ENCODE data around the gene POLRMT. TPM values are rescaled to one million over a fixed set of nuclear protein-coding genes. Genes with fewer than 3 reads are reported as not detected.

POLRMT gene
- total and polyA plus RNA-seq, 4 experiments from 2014 or later = 31.6 to 103 (median 78.6) TPM

GRCh38 chr19:595326-596262 is 37.7 kb downstream of the POLRMT start:
- no peak overlapping the region for H3K27ac Mint-ChIP-seq
- H3K27me3 Mint-ChIP-seq = peaks cover 2 to 5% of the 10 kb centered on the region in 2 donors
- no peaks in the 10 kb centered on the region for H3K9me3 Mint-ChIP-seq
- intact Hi-C loops (cut with micrococcal nuclease) = no loop called here
- H3K27me3 ChIP-seq (ENCODE audit: insufficient read depth, low read length) = no peaks in the 10 kb centered on the region
- H3K4me3 ChIP-seq (ENCODE audit: low read length in 2 of 2) = no peak overlapping the region
- peak overlapping the region in 1 of 8 donors; percentile 30 for H3K4me3 Mint-ChIP-seq
- no peaks in the 10 kb centered on the region for H3K36me3 ChIP-seq (ENCODE audit: insufficient read depth, low read length)
- H3K4me1 Mint-ChIP-seq = peaks cover 0 to 4% (median 0%) of the 10 kb centered on the region in 4 donors
- DNase-seq = no peak
- no peaks in the 10 kb centered on the region for H3K4me1 ChIP-seq (ENCODE audit: insufficient read depth, low read length)
- H3K36me3 Mint-ChIP-seq = no peaks in the 10 kb centered on the region
- no peaks in the 10 kb centered on the region for H3K9me3 ChIP-seq (ENCODE audit: control insufficient read depth in 1 of 2, low read length in 2 of 2)
- POLR2A ChIA-PET (ENCODE audit: partially characterized antibody) = no interaction called here
- no peak overlapping the region for H3K27ac ChIP-seq (ENCODE audit: low read depth, low read length)
- CTCF ChIA-PET (ENCODE audit: partially characterized antibody) = no interaction called here

GRCh38 chr19:594265-594870 is 39.0 kb downstream of the POLRMT start:
- intact Hi-C loops (cut with micrococcal nuclease) = no loop called here
- CTCF ChIA-PET (ENCODE audit: partially characterized antibody) = interaction anchor here (1.2 kb wide), 1 partner anchor 10 kb away, joined by 4 read pairs; no protein-coding TSS in a partner anchor
- POLR2A ChIA-PET (ENCODE audit: partially characterized antibody) = interaction anchor here (1.1 kb wide), 1 partner anchor 16 kb away, joined by 3 read pairs; no protein-coding TSS in a partner anchor
- no peak overlapping the region for H3K27ac ChIP-seq (ENCODE audit: low read depth, low read length)
- H3K27me3 ChIP-seq (ENCODE audit: insufficient read depth, low read length) = no peaks in the 10 kb centered on the region
- Mint-ChIP-seq H3K36me3 (no peaks in the 10 kb centered on the region), H3K27ac (peak overlapping the region in 1 of 7 donors; percentile 78), H3K9me3 (no peaks in the 10 kb centered on the region), H3K27me3 (peaks cover 3 to 7% of the 10 kb centered on the region in 2 donors), H3K4me1 (peaks cover 0 to 4% (median 0%) of the 10 kb centered on the region in 4 donors), H3K4me3 (no peak overlapping the region)
- DNase-seq = no peak
- H3K4me1 ChIP-seq (ENCODE audit: insufficient read depth, low read length) = peaks cover under 1% of the 10 kb centered on the region
- H3K4me3 ChIP-seq (ENCODE audit: low read length in 2 of 2) = no peak overlapping the region
- H3K9me3 ChIP-seq (ENCODE audit: control insufficient read depth in 1 of 2, low read length in 2 of 2) = no peaks in the 10 kb centered on the region
- no peaks in the 10 kb centered on the region for H3K36me3 ChIP-seq (ENCODE audit: insufficient read depth, low read length)

GRCh38 chr19:593505-593904 is 39.8 kb downstream of the POLRMT start:
- Histone ChIP-seq H3K9me3 (ENCODE audit: control insufficient read depth in 1 of 2, low read length in 2 of 2) (no peaks in the 10 kb centered on the region), H3K36me3 (ENCODE audit: insufficient read depth, low read length) (no peaks in the 10 kb centered on the region), H3K4me3 (ENCODE audit: low read length in 2 of 2) (no peak overlapping the region), H3K4me1 (ENCODE audit: insufficient read depth, low read length) (peaks cover 9% of the 10 kb centered on the region), H3K27me3 (ENCODE audit: insufficient read depth, low read length) (peaks cover 5% of the 10 kb centered on the region), H3K27ac (ENCODE audit: low read depth, low read length) (no peak overlapping the region)
- peaks cover 0 to 10% (median 1%) of the 10 kb centered on the region in 4 donors for H3K4me1 Mint-ChIP-seq
- peak overlapping the region in 2 of 7 donors; percentile 4 to 78 for H3K27ac Mint-ChIP-seq
- intact Hi-C loops (cut with micrococcal nuclease) = no loop called here
- no peaks in the 10 kb centered on the region for H3K9me3 Mint-ChIP-seq
- no peak for DNase-seq
- peaks cover 3 to 7% of the 10 kb centered on the region in 2 donors for H3K27me3 Mint-ChIP-seq
- peak overlapping the region in 1 of 8 donors; percentile 36 for H3K4me3 Mint-ChIP-seq
- CTCF ChIA-PET (ENCODE audit: partially characterized antibody) = no interaction called here
- POLR2A ChIA-PET (ENCODE audit: partially characterized antibody) = interaction anchor here (1.1 kb wide), 1 partner anchor 17 kb away, joined by 3 read pairs; no protein-coding TSS in a partner anchor
- no peaks in the 10 kb centered on the region for H3K36me3 Mint-ChIP-seq

GRCh38 chr19:593055-593454 is 40.3 kb downstream of the POLRMT start:
- H3K36me3 Mint-ChIP-seq = peaks cover 0 to under 1% of the 10 kb centered on the region in 2 donors
- no peak for DNase-seq
- POLR2A ChIA-PET (ENCODE audit: partially characterized antibody) = no interaction called here
- Histone ChIP-seq H3K36me3 (ENCODE audit: insufficient read depth, low read length) (no peaks in the 10 kb centered on the region), H3K27me3 (ENCODE audit: insufficient read depth, low read length) (peaks cover 6% of the 10 kb centered on the region), H3K4me1 (ENCODE audit: insufficient read depth, low read length) (peaks cover 14% of the 10 kb centered on the region), H3K27ac (ENCODE audit: low read depth, low read length) (no peak overlapping the region), H3K4me3 (ENCODE audit: low read length in 2 of 2) (no peak overlapping the region), H3K9me3 (ENCODE audit: control insufficient read depth in 1 of 2, low read length in 2 of 2) (no peaks in the 10 kb centered on the region)
- H3K4me1 Mint-ChIP-seq = peaks cover 0 to 10% (median 3%) of the 10 kb centered on the region in 4 donors
- CTCF ChIA-PET (ENCODE audit: partially characterized antibody) = no interaction called here
- no peaks in the 10 kb centered on the region for H3K9me3 Mint-ChIP-seq
- no peak overlapping the region for H3K4me3 Mint-ChIP-seq
- peaks cover 3 to 9% of the 10 kb centered on the region in 2 donors for H3K27me3 Mint-ChIP-seq
- intact Hi-C loops (cut with micrococcal nuclease) = no loop called here
- H3K27ac Mint-ChIP-seq = peak overlapping the region in 1 of 7 donors; percentile 78

- no peak for DNase-seq
- H3K4me3 Mint-ChIP-seq = peak overlapping the region in 1 of 8 donors; percentile 41
- H3K9me3 Mint-ChIP-seq = no peaks in the 10 kb centered on the region
- no peak overlapping the region for H3K27ac Mint-ChIP-seq
- POLR2A ChIA-PET (ENCODE audit: partially characterized antibody) = no interaction called here
- intact Hi-C loops (cut with micrococcal nuclease) = no loop called here
- peaks cover 1 to 10% (median 5%) of the 10 kb centered on the region in 4 donors for H3K4me1 Mint-ChIP-seq
- CTCF ChIA-PET (ENCODE audit: partially characterized antibody) = no interaction called here
- no peaks in the 10 kb centered on the region for H3K9me3 ChIP-seq (ENCODE audit: control insufficient read depth in 1 of 2, low read length in 2 of 2)
- peaks cover 6% of the 10 kb centered on the region for H3K27me3 ChIP-seq (ENCODE audit: insufficient read depth, low read length)
- H3K27me3 Mint-ChIP-seq = peaks cover 5 to 10% of the 10 kb centered on the region in 2 donors
- no peak overlapping the region for H3K27ac ChIP-seq (ENCODE audit: low read depth, low read length)
- no peak overlapping the region for H3K4me3 ChIP-seq (ENCODE audit: low read length in 2 of 2)
- H3K4me1 ChIP-seq (ENCODE audit: insufficient read depth, low read length) = peaks cover 16% of the 10 kb centered on the region
- no peaks in the 10 kb centered on the region for H3K36me3 ChIP-seq (ENCODE audit: insufficient read depth, low read length)
- H3K36me3 Mint-ChIP-seq = peaks cover 0 to 2% of the 10 kb centered on the region in 2 donors
These were observed 41.2 kb downstream of the POLRMT start for GRCh38 chr19:592101-592500.

- Histone ChIP-seq H3K27me3 (ENCODE audit: insufficient read depth, low read length) (peaks cover 6% of the 10 kb centered on the region), H3K4me1 (ENCODE audit: insufficient read depth, low read length) (peaks cover 16% of the 10 kb centered on the region), H3K27ac (ENCODE audit: low read depth, low read length) (no peak overlapping the region), H3K4me3 (ENCODE audit: low read length in 2 of 2) (no peak overlapping the region), H3K9me3 (ENCODE audit: control insufficient read depth in 1 of 2, low read length in 2 of 2) (no peaks in the 10 kb centered on the region), H3K36me3 (ENCODE audit: insufficient read depth, low read length) (no peaks in the 10 kb centered on the region)
- H3K4me3 Mint-ChIP-seq = peak overlapping the region in 4 of 8 donors; percentile 17 to 57 (median 56)
- H3K36me3 Mint-ChIP-seq = peaks cover 0 to 2% of the 10 kb centered on the region in 2 donors
- H3K27me3 Mint-ChIP-seq = peaks cover 6 to 10% of the 10 kb centered on the region in 2 donors
- no peak overlapping the region for H3K27ac Mint-ChIP-seq
- intact Hi-C loops (cut with micrococcal nuclease) = no loop called here
- ChIA-PET CTCF (ENCODE audit: partially characterized antibody) (no interaction called here), POLR2A (ENCODE audit: partially characterized antibody) (no interaction called here)
- no peak for DNase-seq
- H3K9me3 Mint-ChIP-seq = no peaks in the 10 kb centered on the region
- H3K4me1 Mint-ChIP-seq = peaks cover 1 to 10% (median 5%) of the 10 kb centered on the region in 4 donors
These were observed 42.0 kb downstream of the POLRMT start for GRCh38 chr19:591099-591958.
